DMS79 (cell line): ENCODE results near the gene FUT8.
A peak's percentile ranks its signal among the peaks of the same experiment; 100 is the strongest.
"Not testable (repeated sequence)": the region's sequence is repeated elsewhere in the genome, so short reads cannot be mapped to it uniquely, and the experiment has no call there.

Source experiments
- DNase-seq: peaks from one replicate; lab custom pipeline; 2025; lab: John Stamatoyannopoulos, UW

The FUT8 gene

DNA sequence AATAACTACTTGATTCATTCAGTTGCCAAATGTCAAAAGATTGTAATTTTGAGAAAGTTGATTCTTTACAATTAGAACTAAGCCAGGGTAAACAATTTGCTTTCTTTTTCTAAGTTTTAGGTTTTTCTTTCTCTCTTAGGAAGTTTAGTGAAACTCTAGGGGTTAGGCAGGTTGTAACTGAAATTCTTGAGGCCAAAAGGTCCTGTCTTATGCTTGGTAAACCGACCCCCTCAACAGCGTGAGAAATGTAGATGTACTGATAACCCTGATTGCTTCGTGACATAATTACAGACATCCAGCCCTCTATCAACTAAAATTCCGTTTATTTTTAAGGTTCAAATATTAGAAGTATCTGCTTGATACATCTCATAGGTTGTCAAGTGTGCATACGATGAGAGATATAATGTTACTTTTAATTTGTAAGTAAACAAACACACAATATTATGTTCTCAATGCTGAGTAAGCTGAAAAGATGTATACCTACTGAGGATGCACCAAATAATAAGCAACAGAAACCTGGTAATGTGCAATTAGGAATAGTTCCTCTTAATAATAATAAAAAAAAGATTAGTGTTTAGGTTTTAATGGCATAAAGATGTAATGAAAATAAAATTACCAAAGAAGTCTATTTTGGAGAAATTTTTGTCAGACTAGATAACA is 7.2 kb downstream of the FUT8 start:
- DNase-seq, result peak; percentile 41

DNA sequence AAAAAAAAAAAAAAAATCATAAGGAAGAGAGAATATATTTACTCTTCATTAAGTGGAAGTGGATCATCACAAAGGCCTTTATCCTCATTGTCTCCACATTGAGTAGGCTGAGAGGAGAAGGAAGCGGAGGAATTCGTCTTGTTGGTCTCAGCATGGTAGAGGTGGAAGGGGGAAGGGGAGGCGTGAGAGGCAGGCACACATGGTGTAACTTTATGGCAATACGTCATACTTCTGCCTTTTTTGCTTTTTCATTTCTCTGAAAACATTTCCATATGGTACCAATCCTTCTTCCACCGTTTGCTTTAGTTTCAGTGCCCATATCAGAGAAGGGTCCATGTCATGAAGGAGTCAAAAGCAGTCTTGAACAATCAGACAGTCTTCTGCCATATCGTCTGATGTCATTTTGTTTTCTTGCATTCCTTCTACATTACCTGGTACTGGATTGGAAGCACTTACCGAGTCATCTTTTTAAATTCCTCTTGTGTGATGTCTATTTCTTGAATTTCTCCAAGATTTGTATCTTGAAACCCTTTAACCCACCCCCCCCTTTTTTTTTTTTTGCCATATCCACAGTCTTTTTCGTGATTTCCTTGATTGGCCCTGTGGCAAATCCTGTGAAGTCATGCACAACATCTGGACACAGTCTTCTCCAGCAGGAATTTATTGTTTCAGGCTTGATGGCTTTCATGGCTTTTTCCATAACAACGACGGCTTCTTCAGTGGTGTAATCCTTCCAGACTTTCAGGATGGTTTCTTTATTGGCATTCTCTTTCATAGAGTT is 8.9 kb downstream of the FUT8 start:
- DNase-seq, result no peak

DNA sequence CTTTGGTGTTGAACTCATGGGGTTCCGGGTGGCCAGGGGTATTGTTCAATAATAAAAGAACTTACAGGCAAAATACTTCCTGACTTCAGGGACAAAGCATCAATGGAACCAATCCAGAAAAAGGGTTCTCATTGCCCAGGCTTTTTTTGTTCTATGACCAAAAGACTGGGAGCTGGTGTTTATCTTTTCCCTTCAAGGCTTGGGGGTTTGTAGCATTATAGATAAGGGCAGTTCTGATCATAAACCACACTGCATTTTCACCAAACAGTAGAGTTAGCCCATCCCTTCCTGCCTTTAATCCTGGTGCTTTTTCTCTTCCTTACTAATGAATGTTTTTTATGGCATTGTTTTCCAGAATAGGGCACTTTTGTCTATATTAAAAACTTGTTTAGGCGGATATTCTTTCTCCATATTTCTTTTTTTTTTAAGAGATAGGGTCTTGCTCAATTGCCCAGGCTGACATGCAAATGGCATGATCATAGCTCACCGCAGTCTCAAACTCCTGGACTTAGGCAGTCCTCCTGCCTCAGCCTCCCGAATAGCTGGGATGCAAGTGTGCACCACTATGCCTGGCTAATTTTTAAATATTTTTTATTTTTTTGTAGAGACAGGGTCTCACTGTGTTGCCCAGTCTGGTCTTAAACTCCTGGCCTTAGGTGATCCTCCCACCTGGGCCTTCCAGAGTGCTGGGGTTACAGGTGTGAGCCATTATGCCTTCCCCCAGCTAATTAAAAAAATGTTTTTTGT is 9.7 kb downstream of the FUT8 start:
- DNase-seq, result no peak

DNA sequence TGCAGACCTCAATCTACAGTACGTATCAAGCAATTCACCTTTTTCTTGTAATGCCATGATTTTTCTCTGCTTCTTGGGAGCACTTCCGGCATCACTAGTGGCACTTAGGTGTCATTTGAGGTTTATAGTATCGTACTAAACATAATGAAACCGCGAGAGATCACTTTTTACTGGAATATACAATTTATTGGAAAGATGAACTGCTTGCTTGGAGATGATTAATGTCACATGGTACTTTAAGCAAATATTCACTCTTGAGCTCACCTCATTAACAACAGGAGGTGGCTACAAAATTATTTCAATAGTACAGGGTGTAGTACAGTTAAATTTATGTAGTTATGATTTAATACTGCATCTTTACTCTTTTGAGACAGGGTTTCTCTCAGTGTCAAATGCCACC is 11.5 kb downstream of the FUT8 start:
- DNase-seq, result peak; percentile 99

DNA sequence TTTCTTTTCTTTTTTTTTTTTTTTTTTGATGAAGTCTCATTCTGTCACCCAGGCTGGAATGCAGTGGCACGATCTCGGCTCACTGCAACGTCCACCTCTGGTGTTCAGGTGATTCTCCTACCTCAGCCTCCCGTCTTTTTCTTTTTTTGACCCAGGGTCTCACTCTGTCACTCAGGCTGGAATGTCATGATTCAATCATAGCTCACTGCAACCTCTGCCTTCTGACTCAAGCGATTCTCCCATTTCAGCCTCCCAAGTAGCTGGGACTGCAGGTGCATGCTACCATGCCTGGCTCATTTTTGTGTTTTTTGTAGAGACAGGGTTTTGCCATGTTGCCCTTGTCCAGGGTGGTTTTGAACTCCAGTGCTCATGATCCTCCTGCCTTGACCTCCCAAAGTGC is 12.0 kb downstream of the FUT8 start:
- DNase-seq, result no peak

DNA sequence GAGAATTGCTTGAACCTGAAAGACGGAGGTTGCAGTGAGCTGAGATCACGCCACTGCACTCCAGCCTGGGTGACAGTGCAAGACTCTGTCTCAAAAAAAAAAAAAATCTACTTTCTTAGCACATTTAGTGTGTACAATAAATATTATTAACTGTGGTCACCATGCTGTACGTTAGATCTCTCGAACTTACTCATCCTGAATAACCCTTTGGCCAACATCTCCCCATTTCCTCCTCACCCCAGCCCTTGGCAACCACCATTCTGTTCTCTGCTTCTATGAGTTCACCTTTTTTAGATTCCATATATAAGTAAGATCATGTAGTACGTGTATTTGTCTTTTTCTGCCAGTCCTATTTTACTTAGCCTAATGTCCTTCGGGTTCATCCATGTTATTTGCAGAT is 13.4 kb downstream of the FUT8 start:
- no peak for DNase-seq

DNA sequence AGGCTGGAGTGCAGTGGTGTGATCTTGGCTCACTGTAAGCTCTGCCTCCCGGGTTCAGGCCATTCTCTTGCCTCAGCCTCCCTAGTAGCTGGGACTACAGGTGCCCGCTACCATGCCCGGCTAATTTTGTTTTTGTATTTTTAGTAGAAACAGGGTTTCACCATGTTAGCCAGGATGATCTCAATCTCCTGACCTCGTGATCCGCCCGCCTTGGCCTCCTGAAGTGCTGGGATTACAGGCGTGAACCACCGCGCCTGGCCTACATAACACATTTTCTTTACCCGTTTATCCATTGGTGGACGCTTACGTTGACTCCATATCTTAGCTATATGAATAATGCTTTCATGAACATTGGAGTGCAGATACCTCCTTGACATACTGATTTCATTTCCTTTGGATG is 14.4 kb downstream of the FUT8 start:
- DNase-seq, result not testable (repeated sequence)

DNA sequence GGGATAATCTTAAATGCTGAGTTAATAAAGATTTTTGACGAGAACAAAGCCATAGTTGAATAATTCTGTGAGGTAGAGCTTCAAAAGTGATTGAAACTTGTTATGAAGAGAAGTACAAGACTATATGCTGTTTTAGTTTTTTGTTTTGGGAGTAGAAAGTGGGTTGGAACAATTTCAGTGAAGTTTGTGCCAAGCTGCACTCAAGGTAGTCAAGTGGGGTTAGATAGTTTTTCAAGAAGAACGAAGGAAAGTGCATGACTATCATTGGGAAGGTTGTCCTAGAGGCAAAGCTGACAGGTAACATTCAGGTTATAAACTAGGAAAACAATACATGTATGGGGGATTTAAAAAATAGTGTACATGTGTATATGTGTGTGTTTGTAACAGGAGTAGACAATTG is 16.2 kb downstream of the FUT8 start:
- DNase-seq, result peak; percentile 22

DNA sequence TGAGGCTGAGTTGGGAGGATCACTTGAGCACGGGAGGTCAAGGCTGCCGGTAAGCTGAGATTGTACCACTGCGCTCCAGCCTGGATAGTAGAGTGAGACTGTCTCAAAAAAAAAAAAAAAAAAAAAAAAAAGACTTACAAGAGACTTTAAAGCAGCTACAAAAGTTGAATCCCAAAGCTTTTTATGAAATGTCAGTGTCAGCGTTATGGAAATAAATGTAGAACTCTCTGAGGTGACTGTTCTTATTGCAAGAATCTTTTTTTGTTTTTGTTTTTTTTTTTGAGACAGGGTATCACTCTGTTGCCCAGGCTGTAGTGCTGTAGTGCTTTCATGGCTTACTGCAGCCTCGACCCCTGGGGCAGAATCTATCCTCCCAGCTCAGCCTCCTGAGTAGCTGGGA is 17.2 kb downstream of the FUT8 start:
- no peak for DNase-seq

DNA sequence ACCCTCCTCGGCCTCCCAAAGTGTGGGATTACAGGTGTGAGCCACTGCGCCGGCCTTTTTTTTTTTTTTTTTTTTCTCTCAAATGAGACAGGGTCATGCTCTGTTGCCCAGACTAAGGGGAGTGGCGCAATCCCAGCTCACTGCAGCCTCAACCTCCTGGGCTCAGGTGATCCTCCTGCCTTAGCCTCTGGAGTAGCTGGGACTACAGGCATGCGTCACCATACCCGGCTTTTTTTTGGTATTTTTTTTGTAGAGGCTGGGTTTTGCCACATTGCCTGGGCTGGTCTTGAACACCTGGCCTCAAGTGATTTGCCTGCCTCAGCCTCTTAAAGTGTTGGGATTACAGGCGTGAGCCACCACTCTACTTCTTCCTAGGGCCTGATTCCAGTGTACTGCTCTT is 18.7 kb downstream of the FUT8 start:
- no peak for DNase-seq

DNA sequence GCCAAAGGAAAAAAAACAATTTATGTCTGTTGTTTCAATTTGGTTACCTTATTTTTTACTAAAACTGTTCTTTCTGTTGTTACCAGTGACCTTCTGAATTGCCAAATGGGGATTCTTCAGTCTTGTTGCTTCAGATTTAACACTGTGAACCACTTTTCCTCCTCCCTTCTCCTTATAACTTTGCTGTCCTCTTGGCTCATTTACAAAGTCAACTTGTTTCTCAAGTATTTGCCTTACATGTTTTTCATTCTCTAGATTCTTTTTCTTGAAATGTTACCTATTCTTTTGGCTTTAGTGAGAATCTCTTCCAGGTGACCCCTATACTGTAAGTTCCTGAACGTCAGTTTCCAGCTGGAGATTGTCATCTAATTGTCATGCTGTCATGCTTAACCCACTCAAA is 19.4 kb downstream of the FUT8 start:
- no peak for DNase-seq

DNA sequence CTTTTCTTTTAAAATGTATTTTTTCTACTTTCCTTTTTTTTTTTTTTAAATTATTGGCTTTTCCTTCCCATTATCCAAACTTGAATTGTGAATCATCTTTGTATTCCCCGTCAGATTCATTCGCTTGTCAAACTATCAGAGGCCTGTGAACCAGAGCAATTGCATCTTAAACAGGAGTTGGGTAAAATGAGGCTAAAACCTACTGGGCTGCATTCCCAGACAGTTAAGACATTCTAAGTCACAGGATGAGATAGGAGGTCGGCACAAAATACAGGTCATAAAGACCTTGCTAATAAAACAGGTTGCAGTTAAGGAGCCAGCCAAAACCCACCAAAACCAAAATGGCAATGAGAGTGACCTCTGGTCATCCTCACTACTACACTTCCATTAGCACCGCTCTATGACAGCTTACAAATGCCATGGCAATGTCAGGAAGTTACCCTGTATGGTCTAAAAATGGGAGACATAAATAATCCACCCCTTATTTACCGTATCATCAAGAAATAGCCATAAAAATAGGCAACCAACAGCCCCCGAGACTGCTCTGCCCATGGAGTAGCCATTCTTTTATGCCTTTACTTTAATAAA is 19.9 kb downstream of the FUT8 start:
- DNase-seq, result no peak

DNA sequence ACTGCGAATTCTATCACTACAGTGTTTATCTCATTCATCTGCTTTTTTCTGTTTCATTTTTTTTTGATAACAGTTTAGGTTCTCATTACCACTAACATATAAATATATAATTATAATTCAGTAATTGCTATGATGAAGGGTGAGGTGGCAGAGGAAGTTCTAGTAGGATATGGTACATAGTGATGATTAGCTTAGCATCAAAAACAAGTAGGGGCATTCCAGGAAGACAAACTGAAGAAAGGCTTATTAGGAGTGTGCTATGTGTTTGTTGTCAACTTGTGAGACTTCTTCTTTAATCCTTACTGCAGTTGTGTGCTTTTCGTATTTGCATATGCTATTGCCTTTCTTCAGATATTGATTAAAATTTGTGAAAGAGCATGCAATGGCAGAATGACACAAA is 20.6 kb downstream of the FUT8 start:
- DNase-seq, result no peak

DNA sequence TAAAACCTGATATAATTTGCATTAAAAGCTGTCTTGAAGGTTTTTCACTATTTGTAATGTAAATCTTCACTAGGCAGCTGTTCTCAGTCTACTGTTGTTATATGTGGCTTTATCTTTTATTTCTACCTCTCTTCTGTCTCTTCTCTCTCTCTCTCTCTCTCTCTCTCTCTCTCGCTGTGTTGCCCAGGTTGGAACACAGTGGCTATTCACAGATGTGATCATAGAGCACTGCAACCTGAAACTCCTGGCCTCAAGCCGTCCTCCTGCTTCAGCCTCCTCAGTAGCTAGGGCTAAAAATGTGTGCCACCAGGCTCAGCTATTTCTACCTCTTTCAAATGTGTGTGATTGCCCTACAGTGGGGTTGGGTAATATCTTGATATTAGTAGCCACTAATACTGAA is 21.1 kb downstream of the FUT8 start:
- DNase-seq, result no peak

DNA sequence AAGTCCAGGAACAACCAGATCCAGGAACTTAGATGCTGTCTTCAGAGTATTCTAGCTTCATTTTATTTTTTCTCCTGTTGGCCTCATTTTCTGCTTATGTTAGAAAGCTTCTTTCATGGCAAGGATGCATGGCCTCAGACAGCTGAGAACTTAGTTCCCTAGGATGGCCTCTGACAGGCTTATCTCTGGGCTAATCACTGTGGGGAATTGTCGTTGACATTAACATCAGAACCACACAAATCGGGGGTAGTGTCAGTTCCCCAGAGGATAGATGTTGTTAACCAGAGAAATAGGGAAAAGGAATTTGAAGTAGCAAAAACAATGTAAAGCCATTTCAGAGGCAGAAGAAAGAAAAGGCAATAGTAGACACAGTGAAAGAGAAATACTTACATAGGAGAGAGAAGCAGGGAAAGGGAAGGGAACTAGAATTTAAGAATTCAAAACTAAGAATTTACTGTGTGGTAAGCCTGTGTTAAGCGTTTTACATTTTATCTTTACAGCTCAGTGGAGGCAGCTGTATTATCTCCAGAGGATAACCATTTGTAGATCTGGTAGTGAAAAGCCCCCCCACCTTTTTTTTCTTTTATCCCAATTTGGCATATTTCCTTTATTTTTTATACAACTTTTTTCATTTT is 21.8 kb downstream of the FUT8 start:
- no peak for DNase-seq

DNA sequence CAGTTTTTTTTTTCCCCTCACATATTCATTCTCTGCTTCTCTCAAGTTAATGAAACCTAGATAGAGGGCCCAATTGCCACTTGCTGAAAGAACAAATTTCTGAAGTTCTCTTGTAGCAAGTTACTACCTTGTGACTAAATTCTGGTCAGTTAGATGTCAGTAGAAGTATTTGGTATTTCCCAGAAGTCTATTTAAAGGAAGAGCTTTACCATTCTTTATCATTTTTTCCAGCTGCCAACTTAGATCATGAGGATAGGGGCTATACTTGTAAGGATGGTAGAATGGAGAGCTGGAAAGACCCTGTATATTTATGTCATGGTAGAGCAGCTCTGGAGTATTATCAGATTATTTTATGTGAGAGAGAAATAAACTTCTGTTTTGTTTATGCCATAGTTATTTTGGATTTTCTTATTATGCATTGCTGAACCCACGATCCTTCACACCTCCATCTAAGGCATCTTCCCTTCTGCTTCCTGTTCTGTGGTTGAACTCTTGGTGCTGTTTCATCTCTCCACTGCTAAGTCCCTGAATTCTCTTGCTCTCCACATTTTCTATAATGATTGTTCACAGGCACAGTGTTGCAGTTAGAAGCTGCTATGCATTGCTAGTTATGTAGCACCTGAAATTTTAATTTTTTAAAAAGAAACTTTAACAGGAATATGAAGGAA is 25.9 kb downstream of the FUT8 start:
- DNase-seq, result no peak

DNA sequence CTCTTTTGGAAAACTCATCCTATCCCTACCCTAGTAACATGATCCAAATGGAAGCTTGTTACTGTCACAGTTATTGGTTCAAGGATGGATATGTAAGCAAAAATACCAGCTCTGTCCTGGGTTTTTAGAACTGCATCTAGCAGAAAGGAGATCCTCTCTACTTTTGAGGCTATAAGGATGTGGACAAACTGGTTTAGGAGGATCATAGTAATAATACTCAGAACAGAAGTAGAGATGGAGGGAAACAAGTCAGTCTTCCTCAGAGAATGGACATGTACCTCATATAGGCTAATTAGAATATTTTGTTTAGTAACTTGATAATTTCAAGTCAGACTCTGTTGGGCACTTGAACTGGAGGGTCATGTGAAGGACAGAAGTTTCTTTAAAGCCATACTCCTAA is 26.6 kb downstream of the FUT8 start:
- DNase-seq, result peak; percentile 42

DNA sequence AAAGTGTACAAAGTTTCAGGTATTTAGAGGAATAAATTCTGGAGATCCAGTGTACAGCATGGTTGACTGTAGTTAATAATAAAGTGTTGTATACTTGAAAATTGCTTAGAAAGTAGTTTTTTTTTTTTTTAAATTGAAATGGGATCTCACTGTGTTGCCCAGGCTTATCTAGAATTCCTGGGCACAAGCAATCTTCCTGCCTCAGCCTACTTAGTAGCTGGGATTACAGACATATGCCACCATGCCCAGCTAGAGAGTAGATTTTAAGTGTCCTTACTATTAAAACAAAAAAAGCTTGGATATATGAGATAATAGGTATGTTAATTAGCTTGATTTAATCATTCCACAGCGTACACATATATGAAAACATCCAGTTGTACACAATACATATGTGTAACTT is 27.7 kb downstream of the FUT8 start:
- no peak for DNase-seq

DNA sequence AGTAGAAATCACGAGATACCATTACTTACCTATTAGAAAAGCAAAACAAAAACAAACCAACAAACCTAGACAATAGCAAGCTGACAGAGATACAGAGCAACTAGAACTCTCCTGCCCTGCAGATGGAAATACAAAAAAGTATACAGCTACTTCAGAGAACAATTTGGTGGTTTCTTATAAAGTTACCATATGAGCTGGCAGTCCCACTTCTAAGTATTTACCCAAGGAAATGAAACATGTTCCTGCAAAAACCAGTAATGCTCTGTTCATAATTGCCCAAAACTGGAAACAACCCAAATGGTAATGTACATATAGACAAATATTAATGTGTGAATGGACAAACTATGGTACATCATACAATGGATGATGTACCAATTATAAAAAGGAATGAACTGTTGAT is 31.7 kb downstream of the FUT8 start:
- no peak for DNase-seq

DNA sequence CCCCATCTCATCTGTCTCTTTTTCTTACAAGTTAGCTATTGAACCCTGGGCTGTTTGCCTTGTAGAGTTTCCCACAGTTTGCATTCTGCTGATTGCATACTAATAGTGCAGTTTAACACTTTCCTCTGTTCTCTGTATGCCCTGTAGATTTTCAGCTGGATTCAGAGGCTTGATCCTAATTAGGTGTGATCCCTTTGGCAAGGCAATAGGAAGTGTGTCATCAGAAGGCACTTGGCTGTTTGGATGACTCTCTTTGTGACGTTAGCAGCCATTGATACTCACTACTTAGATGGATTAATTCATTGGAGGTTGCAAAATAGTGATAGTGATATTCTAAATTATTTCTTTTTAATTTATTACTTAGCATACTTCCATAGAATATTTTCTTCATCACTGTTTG is 33.6 kb downstream of the FUT8 start:
- no peak for DNase-seq

DNA sequence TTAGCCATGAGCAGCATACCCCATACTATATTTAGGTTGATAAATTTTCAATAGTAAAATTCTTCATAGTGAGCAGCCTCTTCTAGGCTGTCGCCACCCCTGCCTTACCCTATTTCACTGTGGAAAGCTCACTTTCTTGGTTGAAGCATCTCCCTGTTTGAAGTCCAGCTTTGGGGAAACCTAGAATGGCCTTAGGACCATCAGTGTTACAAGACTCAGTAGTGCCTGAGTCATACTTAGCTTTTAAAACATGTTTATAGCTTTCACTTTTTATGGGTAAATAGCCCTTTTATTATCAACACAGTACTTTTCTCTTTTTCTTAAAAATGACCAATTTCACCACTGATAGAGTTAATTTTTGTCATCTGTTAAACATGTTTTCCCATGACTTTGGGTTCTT is 37.1 kb downstream of the FUT8 start:
- DNase-seq, result no peak
